Osteoblast (primary cell): ENCODE measurements around the gene GTPBP2. TPM values are rescaled to one million over a fixed set of nuclear protein-coding genes. Genes with fewer than 3 reads are reported as not detected.
"Not testable (repeated sequence)": the region's sequence is repeated elsewhere in the genome, so short reads cannot be mapped to it uniquely, and the experiment has no call there.

Source experiments
- DNase-seq: peaks from one replicate; pipeline ENCODE4 v3.0.0; 2011; ENCODE audit warnings: low spot score, mixed read lengths; ENCODE audit not compliant: insufficient read length; ENCODE audit errors: missing footprints
- H2AFZ ChIP-seq: 2 replicates; pipeline ENCODE4 v1.6.0; 2011; ENCODE audit warnings: mild to moderate bottlenecking, low read length
- H3K27ac ChIP-seq: 2 replicates; pipeline ENCODE4 v1.5.1; 2011; ENCODE audit warnings: mild to moderate bottlenecking, low read depth, low read length, moderate library complexity
- H3K27me3 ChIP-seq: 2 replicates; pipeline ENCODE4 v1.6.0; 2012; ENCODE audit warnings: mild to moderate bottlenecking, control low read depth, inconsistent platforms, low read length, moderate library complexity; ENCODE audit not compliant: insufficient read depth
- H3K36me3 ChIP-seq: 2 replicates; pipeline ENCODE4 v1.5.1; 2011; ENCODE audit warnings: mild to moderate bottlenecking, low read length, control low read depth, moderate library complexity; ENCODE audit not compliant: insufficient read depth
- H3K4me1 ChIP-seq: 2 replicates; pipeline ENCODE4 v1.5.1; 2011; ENCODE audit warnings: mild to moderate bottlenecking, low read length, control low read depth, moderate library complexity; ENCODE audit not compliant: insufficient read depth
- H3K4me2 ChIP-seq: 2 replicates; pipeline ENCODE4 v1.6.0; 2011; ENCODE audit warnings: mild to moderate bottlenecking, low read length; ENCODE audit not compliant: insufficient read depth
- H3K4me3 ChIP-seq: fragments of 200-600 bp; sonication (generic); 3 replicates; pipeline ENCODE4 v1.5.1; 2012; ENCODE audit warnings: mild to moderate bottlenecking, low read length, inconsistent platforms; ENCODE audit not compliant: insufficient read depth
- H3K79me2 ChIP-seq: 2 replicates; pipeline ENCODE4 v1.6.0; 2012; ENCODE audit warnings: mild to moderate bottlenecking, low read length, control low read depth, inconsistent platforms; ENCODE audit not compliant: insufficient read depth
- H3K9me3 ChIP-seq: 2 replicates; pipeline ENCODE4 v1.5.1; 2011; ENCODE audit warnings: low read depth, low read length, control low read depth
- H4K20me1 ChIP-seq: 2 replicates; pipeline ENCODE4 v1.6.0; 2012; ENCODE audit warnings: mild to moderate bottlenecking, low read length, control low read depth; ENCODE audit not compliant: insufficient read depth
- total RNA-seq: library from RNA; depleted of rRNA; stranded (reverse); fragments of >200 nt; gene quantifications from 2 replicates; pipeline ENCODE4 v1.2.3, GENCODE V29; 2012
- TF ChIP-seq, protein P1 (sequence below): IDR thresholded peaks from 2 replicates; pipeline ENCODE4 v1.5.1; 2011; ENCODE audit warnings: mild to moderate bottlenecking, low read depth, low read length, moderate library complexity; ENCODE audit errors: extremely low read depth

The GTPBP2 gene
- total RNA-seq, 1 donor = 84.0 TPM

DNA sequence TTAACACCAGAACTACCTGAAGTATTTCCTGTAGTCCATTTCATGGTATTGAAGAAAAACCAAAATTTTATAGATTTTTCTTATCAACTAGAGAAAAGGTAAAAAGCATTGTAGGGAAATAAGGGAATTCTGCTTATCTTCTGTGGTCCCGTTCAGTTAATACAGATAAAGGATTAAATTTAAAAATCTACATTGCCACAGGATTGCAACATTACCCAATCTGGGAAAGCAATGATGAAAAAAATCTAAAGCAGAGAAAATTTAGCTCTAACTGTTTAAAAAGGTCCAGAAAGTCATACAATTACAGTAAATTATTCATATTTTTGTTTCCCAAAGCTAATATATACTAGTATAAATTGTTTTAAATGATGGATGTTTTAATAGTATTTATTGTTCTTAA lies 35.1 kb downstream of the GTPBP2 start:
- DNase-seq = no peak
- H3K27ac ChIP-seq = no peak overlapping the region
- H3K36me3 ChIP-seq = peaks cover 55% of the 10 kb centered on the region
- H3K4me2 ChIP-seq = no peak overlapping the region
- no peaks in the 10 kb centered on the region for H4K20me1 ChIP-seq
- H3K4me1 ChIP-seq = no peaks in the 10 kb centered on the region
- no peaks in the 10 kb centered on the region for H3K9me3 ChIP-seq
- H3K27me3 ChIP-seq = no peaks in the 10 kb centered on the region
- no peak overlapping the region for H3K4me3 ChIP-seq
- peaks cover 28% of the 10 kb centered on the region for H3K79me2 ChIP-seq
- H2AFZ ChIP-seq = no peak overlapping the region
- TF ChIP-seq, protein P1, sequence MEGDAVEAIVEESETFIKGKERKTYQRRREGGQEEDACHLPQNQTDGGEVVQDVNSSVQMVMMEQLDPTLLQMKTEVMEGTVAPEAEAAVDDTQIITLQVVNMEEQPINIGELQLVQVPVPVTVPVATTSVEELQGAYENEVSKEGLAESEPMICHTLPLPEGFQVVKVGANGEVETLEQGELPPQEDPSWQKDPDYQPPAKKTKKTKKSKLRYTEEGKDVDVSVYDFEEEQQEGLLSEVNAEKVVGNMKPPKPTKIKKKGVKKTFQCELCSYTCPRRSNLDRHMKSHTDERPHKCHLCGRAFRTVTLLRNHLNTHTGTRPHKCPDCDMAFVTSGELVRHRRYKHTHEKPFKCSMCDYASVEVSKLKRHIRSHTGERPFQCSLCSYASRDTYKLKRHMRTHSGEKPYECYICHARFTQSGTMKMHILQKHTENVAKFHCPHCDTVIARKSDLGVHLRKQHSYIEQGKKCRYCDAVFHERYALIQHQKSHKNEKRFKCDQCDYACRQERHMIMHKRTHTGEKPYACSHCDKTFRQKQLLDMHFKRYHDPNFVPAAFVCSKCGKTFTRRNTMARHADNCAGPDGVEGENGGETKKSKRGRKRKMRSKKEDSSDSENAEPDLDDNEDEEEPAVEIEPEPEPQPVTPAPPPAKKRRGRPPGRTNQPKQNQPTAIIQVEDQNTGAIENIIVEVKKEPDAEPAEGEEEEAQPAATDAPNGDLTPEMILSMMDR = no peak

GRCh38 chr6:43589564-43589963 lies 39.5 kb downstream of the GTPBP2 start:
- Histone ChIP-seq H3K36me3 (peaks cover 72% of the 10 kb centered on the region), H3K79me2 (peaks cover 42% of the 10 kb centered on the region), H3K4me1 (peaks cover 11% of the 10 kb centered on the region)
- H3K27ac ChIP-seq, H3K9me3 ChIP-seq, H3K27me3 ChIP-seq, DNase-seq, H4K20me1 ChIP-seq, H2AFZ ChIP-seq, H3K4me3 ChIP-seq, H3K4me2 ChIP-seq: not testable (repeated sequence)

GRCh38 chr6:43588194-43588593 lies 40.9 kb downstream of the GTPBP2 start:
- no peak for DNase-seq
- Histone ChIP-seq H3K9me3 (no peaks in the 10 kb centered on the region), H3K27me3 (no peaks in the 10 kb centered on the region), H4K20me1 (no peaks in the 10 kb centered on the region), H3K4me2 (no peak overlapping the region), H3K36me3 (peaks cover 77% of the 10 kb centered on the region), H3K27ac (no peak overlapping the region), H2AFZ (no peak overlapping the region), H3K4me1 (peaks cover 17% of the 10 kb centered on the region), H3K4me3 (no peak overlapping the region), H3K79me2 (peaks cover 38% of the 10 kb centered on the region)
- TF ChIP-seq, protein P1 = no peak

DNA sequence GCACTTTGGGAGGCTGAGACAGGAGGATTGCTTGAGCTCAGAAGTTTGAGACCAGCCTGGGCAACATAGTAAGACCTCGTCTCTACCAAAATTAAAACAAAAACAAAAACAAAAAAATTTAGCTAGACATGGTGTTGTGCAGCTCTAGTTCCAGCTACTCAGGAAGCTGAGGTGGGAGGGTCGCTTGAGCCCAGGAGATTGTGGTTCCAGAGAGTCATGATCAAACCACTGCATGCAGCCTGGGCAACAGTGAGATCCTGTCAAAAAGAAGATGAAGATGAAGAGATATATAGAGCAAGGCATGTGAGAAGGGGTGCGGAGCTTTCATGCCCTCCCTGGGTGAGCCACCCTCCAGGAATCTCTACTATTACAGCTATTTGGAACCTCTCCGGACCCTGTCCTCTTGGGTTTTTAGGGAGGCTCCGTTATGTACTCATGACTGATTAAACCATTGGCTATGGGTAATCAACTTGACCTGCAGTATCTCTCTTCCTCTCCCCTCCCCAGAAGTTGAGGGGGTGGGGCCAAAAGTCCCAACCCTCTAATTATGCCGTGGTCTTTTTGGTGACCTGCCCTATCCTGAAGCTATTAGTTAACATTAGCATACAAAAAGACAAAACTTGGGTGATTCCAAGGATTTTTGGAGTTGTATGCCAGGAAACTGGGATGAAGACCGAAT lies 44.0 kb downstream of the GTPBP2 start:
- no peak overlapping the region for H3K4me2 ChIP-seq
- peaks cover 28% of the 10 kb centered on the region for H3K4me1 ChIP-seq
- H3K79me2 ChIP-seq = peaks cover 37% of the 10 kb centered on the region
- no peak overlapping the region for H3K4me3 ChIP-seq
- DNase-seq = peak; percentile 87
- TF ChIP-seq, protein P1 = no peak
- H2AFZ ChIP-seq = no peak overlapping the region
- no peaks in the 10 kb centered on the region for H4K20me1 ChIP-seq
- peak overlapping the region; percentile 24 for H3K27ac ChIP-seq
- H3K36me3 ChIP-seq = peaks cover 63% of the 10 kb centered on the region
- H3K27me3 ChIP-seq = no peaks in the 10 kb centered on the region
- H3K9me3 ChIP-seq = no peaks in the 10 kb centered on the region
